WTC11 (cell line): Measurements from ENCODE around the gene MVB12A. TPM values are rescaled to one million over a fixed set of nuclear protein-coding genes. Genes with fewer than 3 reads are reported as not detected.

ENCODE experiments used
- ATAC-seq: fragments of 200-7000 bp; cut with Tn5 transposase; 2 replicates; pipeline ENCODE4 v1.10.0; 2021; ENCODE audit warnings: mild to moderate bottlenecking, moderate library complexity
- CTCF ChIA-PET: fragments of 300-600 bp; sonication (Branson Sonifier 250); formaldehyde crosslinking; loops from one replicate; lab custom pipeline; 2021; ENCODE audit warnings: antibody characterized with exemption; lab: Charles Lee
- POLR2A ChIA-PET: fragments of 350-600 bp; sonication (Branson Sonifier 250); formaldehyde crosslinking; loops from one replicate; lab custom pipeline; 2021; ENCODE audit warnings: antibody characterized with exemption; lab: Charles Lee
- DNase-seq: peaks from one replicate; pipeline ENCODE4 v3.0.0; 2021; ENCODE audit warnings: low spot score
- H3K27ac Mint-ChIP-seq: 2 replicates; pipeline ENCODE4 v1.8.0; 2021; ENCODE audit warnings: mixed read lengths
- H3K27me3 Mint-ChIP-seq: 2 replicates; pipeline ENCODE4 v1.8.0; 2021; ENCODE audit warnings: low read depth, mild to moderate bottlenecking, moderate library complexity, mixed read lengths
- H3K36me3 Mint-ChIP-seq: 2 replicates; pipeline ENCODE4 v1.8.0; 2021; ENCODE audit warnings: mixed read lengths
- H3K4me1 Mint-ChIP-seq: 2 replicates; pipeline ENCODE4 v1.8.0; 2022; ENCODE audit warnings: mixed read lengths
- H3K4me3 Mint-ChIP-seq: 2 replicates; pipeline ENCODE4 v1.8.0; 2021; ENCODE audit warnings: mild to moderate bottlenecking, moderate library complexity, mixed read lengths
- H3K9me3 Mint-ChIP-seq: 2 replicates; pipeline ENCODE4 v1.8.0; 2021; ENCODE audit warnings: mixed read lengths
- AFF4 ChIP-seq: sonication (generic); formaldehyde crosslinking; IDR thresholded peaks from 2 replicates; pipeline ENCODE4 v1.8.1; 2023; ENCODE audit warnings: mild to moderate bottlenecking, missing genetic modification reagents, borderline replicate concordance
- CDX4 ChIP-seq: fragments of 250-450 bp; sonication (Bioruptor Pico); IDR thresholded peaks from 2 replicates; pipeline ENCODE4 v1.9.0; 2021; ENCODE audit warnings: moderate library complexity, mild to moderate bottlenecking, inconsistent platforms, borderline replicate concordance
- E2F4 ChIP-seq: sonication (generic); formaldehyde crosslinking; IDR thresholded peaks from 2 replicates; pipeline ENCODE4 v1.8.1; 2022; ENCODE audit warnings: low read depth, mild to moderate bottlenecking, moderate library complexity, missing genetic modification reagents, borderline replicate concordance
- ESRRA ChIP-seq: sonication (generic); formaldehyde crosslinking; IDR thresholded peaks from 2 replicates; pipeline ENCODE4 v1.8.1; 2022; ENCODE audit warnings: mild to moderate bottlenecking, missing genetic modification reagents, borderline replicate concordance
- GABPB1 ChIP-seq: sonication (generic); formaldehyde crosslinking; IDR thresholded peaks from 2 replicates; pipeline ENCODE4 v1.8.1; 2023; ENCODE audit warnings: mild to moderate bottlenecking, missing genetic modification reagents
- HMGA2 ChIP-seq: fragments of 250-450 bp; sonication (Bioruptor Pico); IDR thresholded peaks from 2 replicates; pipeline ENCODE4 v1.4.0; 2021; ENCODE audit warnings: mild to moderate bottlenecking, moderate library complexity
- IRF1 ChIP-seq: sonication (generic); formaldehyde crosslinking; IDR thresholded peaks from 2 replicates; pipeline ENCODE4 v1.8.0; 2023; ENCODE audit warnings: missing genetic modification reagents
- JUN ChIP-seq: sonication (generic); formaldehyde crosslinking; IDR thresholded peaks from 2 replicates; pipeline ENCODE4 v1.8.0; 2023; ENCODE audit warnings: mild to moderate bottlenecking, missing genetic modification reagents
- NFYB ChIP-seq: sonication (generic); formaldehyde crosslinking; conservative IDR thresholded peaks from 2 replicates; pipeline ENCODE4 v1.8.0; 2022; ENCODE audit warnings: low read depth, missing genetic modification reagents
- SMAD3 ChIP-seq: sonication (generic); formaldehyde crosslinking; IDR thresholded peaks from 2 replicates; pipeline ENCODE4 v1.8.0; 2022; ENCODE audit warnings: missing genetic modification reagents, mild to moderate bottlenecking, borderline replicate concordance
- TEAD1 ChIP-seq: sonication (generic); formaldehyde crosslinking; IDR thresholded peaks from 2 replicates; pipeline ENCODE4 v1.8.0; 2022; ENCODE audit warnings: mild to moderate bottlenecking, missing genetic modification reagents
- TP53 ChIP-seq: sonication (generic); formaldehyde crosslinking; IDR thresholded peaks from 2 replicates; pipeline ENCODE4 v1.8.1; 2023; ENCODE audit warnings: mild to moderate bottlenecking, missing genetic modification reagents
- USF1 ChIP-seq: sonication (generic); formaldehyde crosslinking; IDR thresholded peaks from 2 replicates; pipeline ENCODE4 v1.8.0; 2022; ENCODE audit warnings: mild to moderate bottlenecking, missing genetic modification reagents
- ZNF317 ChIP-seq: sonication (generic); formaldehyde crosslinking; IDR thresholded peaks from 2 replicates; pipeline ENCODE4 v1.8.1; 2023; ENCODE audit warnings: low read depth, mild to moderate bottlenecking, moderate library complexity, missing genetic modification reagents, borderline replicate concordance
- ZNF416 ChIP-seq: fragments of 250-450 bp; sonication (Bioruptor Pico); IDR thresholded peaks from 2 replicates; pipeline ENCODE4 v1.9.0; 2021; ENCODE audit warnings: mild to moderate bottlenecking, inconsistent platforms
- ZNF423 ChIP-seq: fragments of 250-450 bp; sonication (Bioruptor Pico); IDR thresholded peaks from 2 replicates; pipeline ENCODE4 v2.1.2; 2022; ENCODE audit warnings: mild to moderate bottlenecking, moderate library complexity
- ZNF532 ChIP-seq: fragments of 250-450 bp; sonication (Bioruptor Pico); IDR thresholded peaks from 2 replicates; pipeline ENCODE4 v1.9.0; 2021; ENCODE audit warnings: mild to moderate bottlenecking, borderline replicate concordance
- ZSCAN18 ChIP-seq: fragments of 250-450 bp; sonication (Bioruptor Pico); IDR thresholded peaks from 2 replicates; pipeline ENCODE4 v2.1.2; 2022; ENCODE audit warnings: mild to moderate bottlenecking, moderate library complexity
- total RNA-seq: library from RNA; stranded (reverse); gene quantifications from 3 replicates; pipeline ENCODE4 v1.2.3, GENCODE V29; 2021

Gene MVB12A
- total RNA-seq, 1 experiment from 2014 or later, result 58.7 TPM

GRCh38 chr19:17436874-17437267 lies 17.0 kb downstream of the MVB12A start (continued):
- TF ChIP-seq E2F4 (no peak), JUN (no peak), ZNF532 (CRISPR knock-in tag) (no peak), ESRRA (CRISPR knock-in tag) (no peak), AFF4 (CRISPR knock-in tag) (no peak), ZNF416 (CRISPR knock-in tag) (no peak), TP53 (CRISPR knock-in tag) (no peak), ZNF423 (CRISPR knock-in tag) (no peak), NFYB (CRISPR knock-in tag) (no peak), GABPB1 (no peak), TEAD1 (CRISPR knock-in tag) (no peak), CDX4 (CRISPR knock-in tag) (no peak)
- TF ChIP-seq, all 79 proteins: peak for 0

- no peak overlapping the region for H3K4me3 Mint-ChIP-seq
- peaks cover 8% of the 10 kb centered on the region for H3K27me3 Mint-ChIP-seq
- CTCF ChIA-PET, result interaction anchor here (0.5 to 2.9 kb wide), 39 partner anchors 8 to 512 kb away, joined by 3 to 21 read pairs (median 4); partner anchors contain the start of genes MVB12A, NXNL1, RPL18A and SLC27A1
Measured at GRCh38 chr19:17441241-17442021, 21.6 kb downstream of the MVB12A start.

More at GRCh38 chr19:17441241-17442021, 21.6 kb downstream of the MVB12A start:
- DNase-seq (peak; percentile 41), ATAC-seq (peak; percentile 88)
- Mint-ChIP-seq H3K27ac (no peak overlapping the region), H3K36me3 (peaks cover 5% of the 10 kb centered on the region), H3K4me1 (no peaks in the 10 kb centered on the region), H3K9me3 (peaks cover 8% of the 10 kb centered on the region)
- POLR2A ChIA-PET, result interaction anchor here (0.6 to 0.7 kb wide), 3 partner anchors 16 to 499 kb away, joined by 3 read pairs; no protein-coding TSS in a partner anchor
- TF ChIP-seq ZSCAN18 (no peak), SMAD3 (CRISPR knock-in tag) (no peak), USF1 (no peak), HMGA2 (CRISPR knock-in tag) (no peak), NFYB (CRISPR knock-in tag) (peak; percentile 83), ZNF416 (CRISPR knock-in tag) (no peak), IRF1 (CRISPR knock-in tag) (no peak), ZNF317 (no peak)
